H9 (cell line): ENCODE data around the gene UQCRC2. TPM values are rescaled to one million over a fixed set of nuclear protein-coding genes. Genes with fewer than 3 reads are reported as not detected.

ENCODE experiments used
- DNase-seq: peaks from one replicate; pipeline ENCODE4 v3.0.0-alpha.2; 2017
- H2AFZ ChIP-seq: one replicate; pipeline ENCODE4 v1.6.1; 2013; ENCODE audit warnings: mild to moderate bottlenecking, low read length, control low read depth, moderate library complexity
- H2AK5ac ChIP-seq: 2 replicates; pipeline ENCODE4 v1.6.1; 2013; ENCODE audit warnings: low read length, control low read depth, mixed read lengths; ENCODE audit not compliant: insufficient read length
- H2BK120ac ChIP-seq: one replicate; pipeline ENCODE4 v1.6.1; 2013; ENCODE audit warnings: low read depth, mild to moderate bottlenecking, low read length, control low read depth, inconsistent platforms; ENCODE audit not compliant: poor library complexity, severe bottlenecking
- H2BK12ac ChIP-seq: 2 replicates; pipeline ENCODE4 v1.6.1; 2013; ENCODE audit warnings: low read length, control low read depth, mixed read lengths, low read depth; ENCODE audit not compliant: insufficient read length
- H2BK15ac ChIP-seq: 2 replicates; pipeline ENCODE4 v1.6.1; 2013; ENCODE audit warnings: low read depth, low read length, control low read depth
- H2BK20ac ChIP-seq: one replicate; pipeline ENCODE4 v1.6.1; 2013; ENCODE audit warnings: low read depth, mild to moderate bottlenecking, low read length, control low read depth, inconsistent platforms; ENCODE audit not compliant: poor library complexity, severe bottlenecking
- H2BK5ac ChIP-seq: 2 replicates; pipeline ENCODE4 v1.6.1; 2013; ENCODE audit warnings: low read length, control low read depth, mixed read lengths; ENCODE audit not compliant: insufficient read length
- H3K14ac ChIP-seq: 2 replicates; pipeline ENCODE4 v1.6.1; 2013; ENCODE audit warnings: low read length, control low read depth; ENCODE audit not compliant: insufficient read depth
- H3K18ac ChIP-seq: 2 replicates; pipeline ENCODE4 v1.6.1; 2013; ENCODE audit warnings: low read depth, mild to moderate bottlenecking, mixed read lengths, low read length, control low read depth; ENCODE audit not compliant: insufficient read length
- H3K23ac ChIP-seq: 2 replicates; pipeline ENCODE4 v1.6.1; 2013; ENCODE audit warnings: low read length, control low read depth, mixed read lengths, low read depth; ENCODE audit not compliant: insufficient read length
- H3K23me2 ChIP-seq: 2 replicates; pipeline ENCODE4 v1.6.1; 2013; ENCODE audit warnings: low read depth, mild to moderate bottlenecking, mixed read lengths, low read length, control low read depth; ENCODE audit not compliant: insufficient read length, poor library complexity, severe bottlenecking
- H3K27ac ChIP-seq: 2 replicates; pipeline ENCODE4 v1.5.1; 2013; ENCODE audit warnings: low read length, control low read depth, mixed read lengths, low read depth; ENCODE audit not compliant: insufficient read length
- H3K27me3 ChIP-seq: 2 replicates; pipeline ENCODE4 v1.6.1; 2013; ENCODE audit warnings: low read length, control low read depth, inconsistent platforms; ENCODE audit not compliant: insufficient read depth
- H3K4ac ChIP-seq: 2 replicates; pipeline ENCODE4 v1.6.1; 2013; ENCODE audit warnings: low read depth, mild to moderate bottlenecking, control low read depth, inconsistent platforms, low read length, moderate library complexity
- H3K4me1 ChIP-seq: 2 replicates; pipeline ENCODE4 v1.6.1; 2013; ENCODE audit warnings: low read length, control low read depth, inconsistent platforms; ENCODE audit not compliant: insufficient read depth
- H3K4me2 ChIP-seq: 2 replicates; pipeline ENCODE4 v1.6.1; 2013; ENCODE audit warnings: low read length, control low read depth, mixed read lengths; ENCODE audit not compliant: insufficient read length, insufficient read depth
- H3K56ac ChIP-seq: 2 replicates; pipeline ENCODE4 v1.6.1; 2013; ENCODE audit warnings: low read depth, mild to moderate bottlenecking, mixed read lengths, low read length, control low read depth; ENCODE audit not compliant: insufficient read length
- H3K79me1 ChIP-seq: 2 replicates; pipeline ENCODE4 v1.6.1; 2013; ENCODE audit warnings: low read depth, mild to moderate bottlenecking, moderate library complexity, low read length, control low read depth, inconsistent platforms; ENCODE audit not compliant: insufficient read depth, poor library complexity, severe bottlenecking
- H3K79me2 ChIP-seq: 2 replicates; pipeline ENCODE4 v1.6.1; 2013; ENCODE audit warnings: low read length, control low read depth, inconsistent platforms; ENCODE audit not compliant: insufficient read depth
- H3K9ac ChIP-seq: 2 replicates; pipeline ENCODE4 v1.6.1; 2013; ENCODE audit warnings: low read length, control low read depth, mixed read lengths; ENCODE audit not compliant: insufficient read length; ENCODE audit errors: extremely low read depth
- H3K9me3 ChIP-seq: one replicate; pipeline ENCODE4 v1.6.1; 2013; ENCODE audit warnings: low read depth, low read length, inconsistent platforms; ENCODE audit not compliant: control insufficient read depth
- H3T11ph ChIP-seq: one replicate; pipeline ENCODE4 v1.6.1; 2013; ENCODE audit warnings: mild to moderate bottlenecking, low read length, control low read depth, inconsistent platforms
- H4K20me1 ChIP-seq: one replicate; pipeline ENCODE4 v1.6.1; 2013; ENCODE audit not compliant: control insufficient read depth, insufficient read length, insufficient read depth
- H4K5ac ChIP-seq: 2 replicates; pipeline ENCODE4 v1.6.1; 2013; ENCODE audit warnings: low read depth, mild to moderate bottlenecking, mixed read lengths, low read length, control low read depth; ENCODE audit not compliant: insufficient read length
- H4K8ac ChIP-seq: replicated peaks from 2 replicates; pipeline ENCODE4 v1.6.1; 2013; ENCODE audit warnings: low read length, control low read depth, mixed read lengths, low read depth; ENCODE audit not compliant: insufficient read length
- H4K91ac ChIP-seq: 2 replicates; pipeline ENCODE4 v1.6.1; 2013; ENCODE audit warnings: low read depth, mild to moderate bottlenecking, moderate library complexity, mixed read lengths, low read length, control low read depth; ENCODE audit not compliant: insufficient read length
- H3K27ac Mint-ChIP-seq, 3 experiments: 2 replicates in 2 of 3; 3 replicates in 1 of 3; pipeline ENCODE4 v1.8.0; 2020 to 2021; ENCODE audit warnings: mixed read lengths in 3 of 3, mild to moderate bottlenecking in 1 of 3, moderate library complexity in 1 of 3
- H3K27me3 Mint-ChIP-seq: 2 replicates; pipeline ENCODE4 v1.8.0; 2021; ENCODE audit warnings: low read depth, mild to moderate bottlenecking, moderate library complexity, mixed read lengths
- H3K36me3 Mint-ChIP-seq, 3 experiments: 2 replicates in 2 of 3; 3 replicates in 1 of 3; pipeline ENCODE4 v1.8.0; 2020 to 2021; ENCODE audit warnings: low read depth in 3 of 3, mixed read lengths in 3 of 3; ENCODE audit not compliant: insufficient read depth in 1 of 3
- H3K4me1 Mint-ChIP-seq, 2 experiments: 2 replicates each; pipeline ENCODE4 v1.8.0; 2020; ENCODE audit warnings: mixed read lengths in 2 of 2
- H3K4me3 Mint-ChIP-seq, 2 experiments: 2 replicates in 1 of 2; 3 replicates in 1 of 2; pipeline ENCODE4 v1.8.0; 2020 to 2021; ENCODE audit warnings: mild to moderate bottlenecking in 2 of 2, mixed read lengths in 2 of 2, moderate library complexity in 1 of 2
- H3K9me3 Mint-ChIP-seq, 2 experiments: 2 replicates in 1 of 2; 3 replicates in 1 of 2; pipeline ENCODE4 v1.8.0; 2020; ENCODE audit warnings: mild to moderate bottlenecking in 2 of 2, mixed read lengths in 2 of 2, moderate library complexity in 1 of 2
- WGBS: extraction: QIAGEN DNeasy Blood & Tissue Kit; methylation state at CpG from one replicate; pipeline ENCODE4 v1.1.7; 2013; ENCODE audit warnings: missing lambda C conversion rate, low lambda C conversion rate, mixed read lengths; ENCODE audit not compliant: insufficient read length; ENCODE audit errors: extremely low coverage; 5-methylcytosine and 5-hydroxymethylcytosine counted together
- total RNA-seq: library from RNA; stranded (reverse); gene quantifications from 2 replicates; pipeline ENCODE4 v1.2.1, GENCODE V29; 2021
- TF ChIP-seq, protein P1 (sequence below): fragments of 200-600 bp; sonication (generic); conservative IDR thresholded peaks from 3 replicates; pipeline ENCODE4 v1.8.0; 2021; ENCODE audit warnings: antibody characterized with exemption, mild to moderate bottlenecking

Gene UQCRC2
- total RNA-seq, 1 experiment from 2014 or later, result 228 TPM

DNA sequence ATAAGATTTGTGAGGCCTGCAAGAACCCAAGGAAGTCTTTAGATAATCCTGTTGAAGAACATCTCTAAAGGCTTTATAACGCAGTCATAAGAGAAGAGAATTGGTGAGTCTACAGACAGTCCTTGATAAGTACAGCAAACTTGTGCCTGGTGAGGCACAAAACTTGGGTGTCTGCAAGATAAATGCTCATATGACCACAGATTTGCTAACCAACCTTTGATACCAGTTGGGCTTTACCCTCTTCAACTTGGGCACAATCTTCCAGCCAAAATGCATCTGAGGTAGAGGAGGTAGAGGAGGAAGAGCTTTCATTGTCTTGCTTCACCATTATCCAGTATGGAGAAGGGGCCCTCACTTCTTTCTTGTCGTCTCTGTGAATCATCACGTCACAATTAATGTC lies 30.9 kb downstream of the UQCRC2 start:
- Mint-ChIP-seq H3K4me1 (peaks cover 4 to 8% of the 10 kb centered on the region in 2 experiments), H3K27ac (no peak overlapping the region), H3K27me3 (no peaks in the 10 kb centered on the region), H3K9me3 (no peaks in the 10 kb centered on the region), H3K4me3 (no peak overlapping the region), H3K36me3 (peaks cover 29 to 57% (median 43%) of the 10 kb centered on the region in 3 experiments; a peak in 6 of 7 replicates)
- Histone ChIP-seq H4K5ac (no peak overlapping the region), H3K4ac (no peak overlapping the region), H3K79me1 (no peaks in the 10 kb centered on the region), H2AK5ac (no peak overlapping the region), H3T11ph (no peak overlapping the region), H4K20me1 (no peaks in the 10 kb centered on the region), H3K27ac (no peak overlapping the region), H4K8ac (no peak overlapping the region), H2BK5ac (no peak overlapping the region), H4K91ac (no peak overlapping the region), H2AFZ (no peak overlapping the region), H3K14ac (no peak overlapping the region), H3K23me2 (no peaks in the 10 kb centered on the region), H3K9ac (no peak overlapping the region), H2BK12ac (no peak overlapping the region), H3K27me3 (no peaks in the 10 kb centered on the region), H3K23ac (no peak overlapping the region), H3K9me3 (no peaks in the 10 kb centered on the region), H3K56ac (no peak overlapping the region), H3K79me2 (no peaks in the 10 kb centered on the region), H2BK120ac (no peak overlapping the region), H3K18ac (no peak overlapping the region), H3K4me1 (no peaks in the 10 kb centered on the region), H2BK20ac (no peak overlapping the region), H2BK15ac (no peak overlapping the region), H3K4me2 (no peak overlapping the region)
- no peak for DNase-seq
- no CpG with 5 or more reads among the region's 3 CpGs for WGBS
- TF ChIP-seq, protein P1, sequence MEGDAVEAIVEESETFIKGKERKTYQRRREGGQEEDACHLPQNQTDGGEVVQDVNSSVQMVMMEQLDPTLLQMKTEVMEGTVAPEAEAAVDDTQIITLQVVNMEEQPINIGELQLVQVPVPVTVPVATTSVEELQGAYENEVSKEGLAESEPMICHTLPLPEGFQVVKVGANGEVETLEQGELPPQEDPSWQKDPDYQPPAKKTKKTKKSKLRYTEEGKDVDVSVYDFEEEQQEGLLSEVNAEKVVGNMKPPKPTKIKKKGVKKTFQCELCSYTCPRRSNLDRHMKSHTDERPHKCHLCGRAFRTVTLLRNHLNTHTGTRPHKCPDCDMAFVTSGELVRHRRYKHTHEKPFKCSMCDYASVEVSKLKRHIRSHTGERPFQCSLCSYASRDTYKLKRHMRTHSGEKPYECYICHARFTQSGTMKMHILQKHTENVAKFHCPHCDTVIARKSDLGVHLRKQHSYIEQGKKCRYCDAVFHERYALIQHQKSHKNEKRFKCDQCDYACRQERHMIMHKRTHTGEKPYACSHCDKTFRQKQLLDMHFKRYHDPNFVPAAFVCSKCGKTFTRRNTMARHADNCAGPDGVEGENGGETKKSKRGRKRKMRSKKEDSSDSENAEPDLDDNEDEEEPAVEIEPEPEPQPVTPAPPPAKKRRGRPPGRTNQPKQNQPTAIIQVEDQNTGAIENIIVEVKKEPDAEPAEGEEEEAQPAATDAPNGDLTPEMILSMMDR, result no peak
